Osteoblast (primary cell): Measurements from ENCODE around the gene ZNF460. TPM values are rescaled to one million over a fixed set of nuclear protein-coding genes. Genes with fewer than 3 reads are reported as not detected.
"Not testable (repeated sequence)": the region's sequence is repeated elsewhere in the genome, so short reads cannot be mapped to it uniquely, and the experiment has no call there.

Experiments
- DNase-seq: peaks from one replicate; pipeline ENCODE4 v3.0.0; 2011; ENCODE audit warnings: low spot score, mixed read lengths; ENCODE audit not compliant: insufficient read length; ENCODE audit errors: missing footprints
- H2AFZ ChIP-seq: 2 replicates; pipeline ENCODE4 v1.6.0; 2011; ENCODE audit warnings: mild to moderate bottlenecking, low read length
- H3K27ac ChIP-seq: 2 replicates; pipeline ENCODE4 v1.5.1; 2011; ENCODE audit warnings: mild to moderate bottlenecking, low read depth, low read length, moderate library complexity
- H3K27me3 ChIP-seq: 2 replicates; pipeline ENCODE4 v1.6.0; 2012; ENCODE audit warnings: mild to moderate bottlenecking, control low read depth, inconsistent platforms, low read length, moderate library complexity; ENCODE audit not compliant: insufficient read depth
- H3K36me3 ChIP-seq: 2 replicates; pipeline ENCODE4 v1.5.1; 2011; ENCODE audit warnings: mild to moderate bottlenecking, low read length, control low read depth, moderate library complexity; ENCODE audit not compliant: insufficient read depth
- H3K4me1 ChIP-seq: 2 replicates; pipeline ENCODE4 v1.5.1; 2011; ENCODE audit warnings: mild to moderate bottlenecking, low read length, control low read depth, moderate library complexity; ENCODE audit not compliant: insufficient read depth
- H3K4me2 ChIP-seq: 2 replicates; pipeline ENCODE4 v1.6.0; 2011; ENCODE audit warnings: mild to moderate bottlenecking, low read length; ENCODE audit not compliant: insufficient read depth
- H3K4me3 ChIP-seq: fragments of 200-600 bp; sonication (generic); 3 replicates; pipeline ENCODE4 v1.5.1; 2012; ENCODE audit warnings: mild to moderate bottlenecking, low read length, inconsistent platforms; ENCODE audit not compliant: insufficient read depth
- H3K79me2 ChIP-seq: 2 replicates; pipeline ENCODE4 v1.6.0; 2012; ENCODE audit warnings: mild to moderate bottlenecking, low read length, control low read depth, inconsistent platforms; ENCODE audit not compliant: insufficient read depth
- H3K9me3 ChIP-seq: 2 replicates; pipeline ENCODE4 v1.5.1; 2011; ENCODE audit warnings: low read depth, low read length, control low read depth
- H4K20me1 ChIP-seq: 2 replicates; pipeline ENCODE4 v1.6.0; 2012; ENCODE audit warnings: mild to moderate bottlenecking, low read length, control low read depth; ENCODE audit not compliant: insufficient read depth
- total RNA-seq: library from RNA; depleted of rRNA; stranded (reverse); fragments of >200 nt; gene quantifications from 2 replicates; pipeline ENCODE4 v1.2.3, GENCODE V29; 2012
- TF ChIP-seq, protein P1 (sequence below): IDR thresholded peaks from 2 replicates; pipeline ENCODE4 v1.5.1; 2011; ENCODE audit warnings: mild to moderate bottlenecking, low read depth, low read length, moderate library complexity; ENCODE audit errors: extremely low read depth

Gene ZNF460
- total RNA-seq, 1 donor, result 115 TPM

DNA sequence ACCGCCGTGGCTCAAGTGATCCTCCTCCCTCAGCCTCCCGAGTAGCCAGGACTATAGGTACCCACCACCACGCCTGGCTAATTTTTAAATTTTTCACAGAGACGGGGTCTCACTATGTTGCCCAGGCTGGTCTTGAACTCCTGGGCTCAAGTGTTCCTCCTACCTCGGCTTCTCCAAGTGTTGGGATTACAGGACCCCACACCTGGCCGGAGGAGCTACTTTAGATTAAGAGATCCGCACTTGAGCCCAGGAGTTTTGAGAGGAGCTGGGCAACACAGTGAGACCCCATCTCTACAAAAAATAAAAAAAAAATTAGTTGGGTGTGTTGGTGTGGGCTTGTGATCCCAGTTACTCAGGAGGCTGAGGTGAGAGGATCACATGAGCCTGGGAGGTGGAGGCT lies 9.0 kb upstream of the ZNF460 start:
- no peaks in the 10 kb centered on the region for H3K79me2 ChIP-seq

DNA sequence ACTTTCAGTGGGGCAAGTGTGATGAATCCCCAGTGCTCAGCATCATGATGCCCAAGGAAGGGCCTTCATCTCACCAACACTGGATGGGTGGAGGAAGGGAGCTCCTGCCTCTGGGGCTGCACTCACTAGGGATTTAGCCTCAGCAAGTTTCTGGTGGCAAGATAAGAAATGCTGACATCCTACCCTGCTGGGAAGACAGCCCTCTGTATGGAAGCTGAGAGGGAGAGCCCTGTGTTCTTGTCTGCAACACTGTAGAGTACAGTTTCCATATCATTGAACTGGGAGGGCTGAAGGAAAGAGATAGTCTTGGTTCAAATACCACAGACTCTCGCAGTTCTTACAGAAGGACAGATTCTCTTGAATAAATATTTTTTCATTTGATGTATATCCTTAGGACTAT lies 7.3 kb upstream of the ZNF460 start:
- Histone ChIP-seq H3K36me3 (no peaks in the 10 kb centered on the region), H3K9me3 (no peaks in the 10 kb centered on the region), H3K27me3 (no peaks in the 10 kb centered on the region), H3K4me2 (no peak overlapping the region), H3K4me1 (peaks cover 9% of the 10 kb centered on the region), H3K4me3 (no peak overlapping the region), H3K27ac (no peak overlapping the region), H2AFZ (no peak overlapping the region), H3K79me2 (no peaks in the 10 kb centered on the region), H4K20me1 (no peaks in the 10 kb centered on the region)
- TF ChIP-seq, protein P1, sequence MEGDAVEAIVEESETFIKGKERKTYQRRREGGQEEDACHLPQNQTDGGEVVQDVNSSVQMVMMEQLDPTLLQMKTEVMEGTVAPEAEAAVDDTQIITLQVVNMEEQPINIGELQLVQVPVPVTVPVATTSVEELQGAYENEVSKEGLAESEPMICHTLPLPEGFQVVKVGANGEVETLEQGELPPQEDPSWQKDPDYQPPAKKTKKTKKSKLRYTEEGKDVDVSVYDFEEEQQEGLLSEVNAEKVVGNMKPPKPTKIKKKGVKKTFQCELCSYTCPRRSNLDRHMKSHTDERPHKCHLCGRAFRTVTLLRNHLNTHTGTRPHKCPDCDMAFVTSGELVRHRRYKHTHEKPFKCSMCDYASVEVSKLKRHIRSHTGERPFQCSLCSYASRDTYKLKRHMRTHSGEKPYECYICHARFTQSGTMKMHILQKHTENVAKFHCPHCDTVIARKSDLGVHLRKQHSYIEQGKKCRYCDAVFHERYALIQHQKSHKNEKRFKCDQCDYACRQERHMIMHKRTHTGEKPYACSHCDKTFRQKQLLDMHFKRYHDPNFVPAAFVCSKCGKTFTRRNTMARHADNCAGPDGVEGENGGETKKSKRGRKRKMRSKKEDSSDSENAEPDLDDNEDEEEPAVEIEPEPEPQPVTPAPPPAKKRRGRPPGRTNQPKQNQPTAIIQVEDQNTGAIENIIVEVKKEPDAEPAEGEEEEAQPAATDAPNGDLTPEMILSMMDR, result no peak
- no peak for DNase-seq

More for the DNA sequence above, 9.0 kb upstream of the ZNF460 start:
- no peak overlapping the region for H3K4me3 ChIP-seq
- H3K27me3 ChIP-seq, result no peaks in the 10 kb centered on the region
- H3K4me1 ChIP-seq, result peaks cover 9% of the 10 kb centered on the region
- H2AFZ ChIP-seq, result no peak overlapping the region
- H3K9me3 ChIP-seq, result no peaks in the 10 kb centered on the region
- no peak overlapping the region for H3K27ac ChIP-seq
- no peak for DNase-seq
- H4K20me1 ChIP-seq, result no peaks in the 10 kb centered on the region
- H3K36me3 ChIP-seq, result no peaks in the 10 kb centered on the region
- no peak overlapping the region for H3K4me2 ChIP-seq
- TF ChIP-seq, protein P1, result no peak

DNA sequence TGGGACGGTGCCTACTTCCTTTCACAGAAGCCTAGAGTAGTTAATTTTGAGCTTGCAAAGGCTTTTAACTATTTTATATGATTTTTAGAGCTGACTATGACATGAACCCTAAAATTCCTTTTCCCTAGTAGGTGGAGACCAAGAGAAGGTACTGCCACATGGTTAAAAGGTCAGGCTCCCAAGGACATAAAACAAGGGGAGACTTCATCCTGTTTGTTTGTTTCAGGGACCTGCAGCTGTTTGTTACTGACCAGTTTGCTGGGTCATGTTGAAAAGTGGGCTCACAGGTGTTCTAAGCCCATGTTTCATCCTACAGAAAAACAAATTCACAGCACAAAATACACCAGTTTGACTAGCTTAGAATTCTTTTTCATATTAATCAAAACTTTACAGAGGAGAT lies 3.9 kb upstream of the ZNF460 start:
- Histone ChIP-seq H3K4me2 (no peak overlapping the region), H3K4me3 (no peak overlapping the region), H3K27ac (no peak overlapping the region), H3K4me1 (peaks cover 8% of the 10 kb centered on the region), H2AFZ (no peak overlapping the region), H3K36me3 (no peaks in the 10 kb centered on the region), H3K27me3 (no peaks in the 10 kb centered on the region), H3K9me3 (no peaks in the 10 kb centered on the region), H4K20me1 (no peaks in the 10 kb centered on the region), H3K79me2 (peaks cover 12% of the 10 kb centered on the region)
- DNase-seq, result no peak
- TF ChIP-seq, protein P1, result no peak

DNA sequence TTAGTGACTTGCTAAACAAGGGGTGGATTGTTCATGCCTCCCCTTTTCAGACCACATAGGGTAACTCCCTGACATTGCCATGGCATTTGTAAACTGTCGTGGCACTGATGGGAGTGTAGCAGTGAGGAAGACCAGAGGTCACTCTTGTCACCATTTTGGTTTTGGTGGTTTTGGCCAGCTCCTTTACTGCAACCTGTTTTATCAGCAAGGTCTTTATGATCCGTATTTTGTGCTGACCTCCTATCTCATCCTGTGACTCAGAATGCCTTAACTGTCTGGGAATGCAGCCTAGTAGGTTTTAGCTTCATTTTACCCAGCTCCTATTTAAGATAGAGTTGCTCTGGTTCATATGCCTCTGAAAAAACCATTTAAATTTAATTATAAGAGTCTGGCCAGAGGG lies 1.8 kb upstream of the ZNF460 start:
- Histone ChIP-seq H4K20me1 (peaks cover 11% of the 10 kb centered on the region), H3K79me2 (peaks cover 33% of the 10 kb centered on the region), H3K27ac (peak overlapping the region; percentile 99), H3K4me1 (peaks cover 20% of the 10 kb centered on the region)
- not testable (repeated sequence) for H3K4me3 ChIP-seq, DNase-seq, H3K27me3 ChIP-seq, H3K4me2 ChIP-seq, H3K36me3 ChIP-seq, H3K9me3 ChIP-seq, H2AFZ ChIP-seq
